Upper lobe of left lung (tissue), 4 donors: ENCODE data around the gene PROK2.
A peak's percentile ranks its signal among the peaks of the same experiment; 100 is the strongest.

ENCODE experiments used
- EP300 ChIP-seq, 4 donors: sonication (generic); formaldehyde crosslinking; IDR thresholded peaks; one replicate each; pipeline ENCODE4 v1.5.1; 2017; ENCODE audit warnings: antibody characterized with exemption in 4 of 4, control low read depth in 2 of 4
- POLR2A ChIP-seq, 4 donors: fragments of 450-650 bp; IDR thresholded peaks; one replicate each; pipeline ENCODE4 v1.5.1; 2016 to 2017; ENCODE audit warnings: antibody characterized with exemption in 4 of 4, mild to moderate bottlenecking in 2 of 4
- POLR2AphosphoS5 ChIP-seq, 2 donors: sonication (generic); formaldehyde crosslinking; IDR thresholded peaks; one replicate each; pipeline ENCODE4 v1.5.1; 2017; ENCODE audit warnings: antibody characterized with exemption in 2 of 2
- TF ChIP-seq, protein P1 (sequence below), 6 experiments: fragments of 450-650 bp in 4 of 6; fragments of 200-600 bp in 2 of 6; sonication (generic) in 2 of 6; IDR thresholded peaks; one replicate each; pipeline ENCODE4 v1.5.1; 2016 to 2019; ENCODE audit warnings: antibody characterized with exemption in 6 of 6

DNA sequence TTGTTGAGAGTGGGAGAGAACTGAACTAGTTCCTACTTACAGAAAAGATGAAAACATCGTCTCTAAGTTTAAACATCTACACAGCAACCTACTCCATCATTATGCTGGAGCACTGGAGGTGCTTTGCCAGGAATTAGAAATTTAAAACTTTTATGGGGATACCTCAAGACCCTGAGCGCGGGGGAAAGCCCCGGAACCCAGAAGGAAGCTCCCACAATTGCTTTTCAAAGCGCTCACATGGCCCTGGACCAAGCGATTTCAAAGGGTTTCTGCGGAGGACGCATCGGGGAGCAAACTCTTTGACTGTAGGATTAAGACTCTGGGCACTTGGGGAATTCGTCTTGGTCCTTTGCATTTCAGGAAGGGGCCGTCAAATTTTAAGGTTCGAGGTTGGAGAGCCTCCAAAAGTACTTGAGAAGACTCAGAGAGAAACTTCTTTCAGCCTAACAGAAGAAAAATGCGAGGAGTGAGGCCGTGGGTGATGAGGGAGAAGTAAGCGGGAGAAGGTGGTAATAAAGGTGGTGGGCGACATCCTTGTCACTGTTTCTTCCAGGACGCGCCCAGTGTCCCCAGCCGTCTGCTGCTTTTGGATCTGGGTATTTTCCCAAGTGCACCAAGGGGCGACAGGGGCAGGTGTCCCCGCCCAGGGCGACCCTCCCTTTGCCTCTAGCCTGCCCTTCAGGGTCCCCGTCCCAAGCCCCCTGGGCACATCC lies 591 bp downstream of the PROK2 start:
- TF ChIP-seq, protein P1, sequence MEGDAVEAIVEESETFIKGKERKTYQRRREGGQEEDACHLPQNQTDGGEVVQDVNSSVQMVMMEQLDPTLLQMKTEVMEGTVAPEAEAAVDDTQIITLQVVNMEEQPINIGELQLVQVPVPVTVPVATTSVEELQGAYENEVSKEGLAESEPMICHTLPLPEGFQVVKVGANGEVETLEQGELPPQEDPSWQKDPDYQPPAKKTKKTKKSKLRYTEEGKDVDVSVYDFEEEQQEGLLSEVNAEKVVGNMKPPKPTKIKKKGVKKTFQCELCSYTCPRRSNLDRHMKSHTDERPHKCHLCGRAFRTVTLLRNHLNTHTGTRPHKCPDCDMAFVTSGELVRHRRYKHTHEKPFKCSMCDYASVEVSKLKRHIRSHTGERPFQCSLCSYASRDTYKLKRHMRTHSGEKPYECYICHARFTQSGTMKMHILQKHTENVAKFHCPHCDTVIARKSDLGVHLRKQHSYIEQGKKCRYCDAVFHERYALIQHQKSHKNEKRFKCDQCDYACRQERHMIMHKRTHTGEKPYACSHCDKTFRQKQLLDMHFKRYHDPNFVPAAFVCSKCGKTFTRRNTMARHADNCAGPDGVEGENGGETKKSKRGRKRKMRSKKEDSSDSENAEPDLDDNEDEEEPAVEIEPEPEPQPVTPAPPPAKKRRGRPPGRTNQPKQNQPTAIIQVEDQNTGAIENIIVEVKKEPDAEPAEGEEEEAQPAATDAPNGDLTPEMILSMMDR (IDR thresholded peaks at IDR 0.05) = no peak
- TF ChIP-seq EP300 (IDR thresholded peaks at IDR 0.05) = no peak
- TF ChIP-seq POLR2AphosphoS5 (IDR thresholded peaks at IDR 0.05) = no peak
- TF ChIP-seq POLR2A (IDR thresholded peaks at IDR 0.05) = peak in 1 of 4 donors; percentile 19
